K562 treated with DMSO at 1 percent for 12 hours (cell line): ENCODE measurements around the gene FOLR1. TPM values are rescaled to one million over a fixed set of nuclear protein-coding genes. Genes with fewer than 3 reads are reported as not detected.

Source experiments
- total RNA-seq: library from RNA; unstranded; fragments of 300-600 nt; gene quantifications from 2 replicates; pipeline ENCODE4 v1.2.3, GENCODE V29; 2022; ENCODE audit not compliant: insufficient read depth

Gene FOLR1
- 17.4 and 22.8 TPM in 2 replicates for total RNA-seq

DNA sequence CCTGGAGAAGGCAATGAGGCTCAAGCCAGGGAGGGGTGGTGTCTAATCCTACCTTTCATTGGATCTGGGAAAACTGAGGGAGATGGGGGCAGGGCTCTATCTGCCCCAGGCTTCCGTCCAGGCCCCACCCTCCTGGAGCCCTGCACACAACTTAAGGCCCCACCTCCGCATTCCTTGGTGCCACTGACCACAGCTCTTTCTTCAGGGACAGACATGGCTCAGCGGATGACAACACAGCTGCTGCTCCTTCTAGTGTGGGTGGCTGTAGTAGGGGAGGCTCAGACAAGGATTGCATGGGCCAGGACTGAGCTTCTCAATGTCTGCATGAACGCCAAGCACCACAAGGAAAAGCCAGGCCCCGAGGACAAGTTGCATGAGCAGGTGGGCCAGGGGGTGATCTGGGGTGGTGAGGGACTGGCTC is at the start of gene FOLR1:
Gene FOLR1 (plus strand): TSS at position 180 of the 421 bp plus-strand sequence. CDS start 34 bp downstream, at position 214.

DNA sequence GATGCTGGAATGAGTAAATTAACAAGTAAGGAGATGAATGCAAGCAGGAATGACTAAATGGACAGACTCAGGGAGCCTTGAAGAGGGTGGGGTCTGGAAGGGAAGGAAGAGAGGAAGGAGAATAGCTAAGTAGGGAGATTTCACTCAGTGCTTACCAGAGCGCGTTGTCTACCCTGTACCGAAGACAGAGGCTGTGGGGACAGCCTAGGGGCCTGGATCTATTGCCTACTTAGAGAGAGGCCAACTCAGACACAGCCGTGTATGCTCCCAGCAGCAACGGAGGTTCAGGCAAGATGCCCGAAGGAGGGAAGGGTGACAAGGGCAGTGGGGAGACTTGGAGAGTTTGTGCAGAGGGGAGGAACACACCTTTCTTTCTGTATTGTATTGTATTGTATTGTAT is 24.7 kb downstream of the FOLR1 start, which contains the start of gene FOLR2:
Gene FOLR2 (plus strand): TSS at position 157 of the 400 bp plus-strand sequence. CDS start 1,791 bp downstream, outside the sequence.

DNA sequence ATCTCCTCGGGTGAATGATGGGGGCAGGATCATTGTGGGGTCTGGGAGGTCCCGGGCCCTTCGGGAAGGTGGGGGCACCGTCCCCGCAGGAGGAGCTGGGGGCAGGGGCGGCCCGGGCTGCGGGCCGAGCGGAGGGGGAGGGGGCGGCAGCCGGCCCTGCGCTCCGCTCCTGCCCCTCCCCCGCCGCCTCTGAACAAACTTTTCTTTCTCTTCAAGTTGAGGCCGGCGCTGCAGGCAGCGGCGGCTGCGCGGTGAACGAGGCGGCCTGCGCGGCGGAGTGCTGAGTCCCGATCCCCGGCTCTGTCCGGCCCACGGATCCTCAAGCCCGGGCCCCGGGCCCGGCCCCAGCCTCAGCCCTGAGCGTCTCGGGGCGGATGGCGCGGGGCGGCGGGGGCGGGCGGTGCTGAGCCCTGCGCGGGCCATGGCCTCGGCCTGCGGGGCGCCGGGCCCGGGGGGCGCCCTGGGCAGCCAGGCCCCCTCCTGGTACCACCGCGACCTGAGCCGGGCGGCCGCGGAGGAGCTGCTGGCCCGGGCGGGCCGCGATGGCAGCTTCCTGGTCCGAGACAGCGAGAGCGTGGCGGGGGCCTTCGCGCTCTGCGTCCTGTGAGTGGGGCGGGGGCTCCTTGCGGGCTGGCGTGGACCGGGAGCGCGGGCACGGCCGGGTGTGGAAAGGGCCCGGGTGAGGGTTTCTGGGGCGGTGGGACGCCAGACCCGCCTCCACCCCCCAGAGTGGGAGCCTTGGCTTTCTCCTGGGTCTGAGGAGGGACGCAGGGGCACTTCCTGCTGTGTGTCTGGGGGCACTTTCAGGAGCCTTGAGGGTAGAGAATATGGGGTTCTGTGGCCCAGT is 32.8 kb downstream of the FOLR1 start, which contains the start of gene INPPL1:
Gene INPPL1 (plus strand): TSS at position 204 of the 847 bp plus-strand sequence. CDS start 218 bp downstream, at position 422.

DNA sequence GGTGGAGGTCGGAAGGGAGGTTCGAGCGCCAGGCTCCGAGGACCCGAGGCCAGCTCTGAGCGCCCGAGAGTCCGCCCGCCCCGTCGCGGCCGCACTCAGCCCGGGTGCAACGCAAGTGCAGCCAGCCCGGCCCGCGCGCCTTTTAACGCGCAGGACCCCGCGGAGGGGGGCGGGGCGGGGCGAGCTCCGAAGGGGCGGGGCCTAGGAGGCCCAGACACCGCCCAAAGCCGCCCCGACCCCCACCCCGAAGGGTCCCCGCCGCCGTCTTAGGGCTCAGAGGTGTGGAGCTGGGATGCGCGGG is 52.1 kb downstream of the FOLR1 start, which contains the start of gene PHOX2A:
Gene PHOX2A (minus strand): TSS at position 117 of the 301 bp plus-strand sequence. CDS start 172 bp downstream, outside the sequence.

Other genes with a start within 250 kb of the FOLR1 start
- 4.1 and 11.1 TPM in 2 replicates for gene IL18BP, start 193.2 kb upstream of the FOLR1 start, total RNA-seq
- gene NUMA1, start 111.6 kb upstream of the FOLR1 start, total RNA-seq = 67.0 and 140 TPM in 2 replicates
- 4.2 and 8.4 TPM in 2 replicates for gene LRRC51, start 111.3 kb upstream of the FOLR1 start, total RNA-seq
- gene LAMTOR1, start 88.8 kb upstream of the FOLR1 start, total RNA-seq = 89.8 and 103 TPM in 2 replicates
- not detected in 2 replicates for gene TOMT, start 86.2 kb upstream of the FOLR1 start, total RNA-seq
- 48.3 and 57.6 TPM in 2 replicates for gene ANAPC15, start 79.4 kb upstream of the FOLR1 start, total RNA-seq
- gene FOLR3, start 56.4 kb upstream of the FOLR1 start, total RNA-seq = not detected in 2 replicates
- gene FOLR2, start 24.7 kb downstream of the FOLR1 start, total RNA-seq = not detected in 2 replicates
- gene INPPL1, start 32.6 kb downstream of the FOLR1 start, total RNA-seq = 42.4 and 90.5 TPM in 2 replicates
- gene PHOX2A, start 52.0 kb downstream of the FOLR1 start, total RNA-seq = not detected in 2 replicates
- gene CLPB, start 242.4 kb downstream of the FOLR1 start, total RNA-seq = 7.2 and 15.9 TPM in 2 replicates